A549 (cell line): ENCODE measurements around the gene MAN2A2. TPM values are rescaled to one million over a fixed set of nuclear protein-coding genes. Genes with fewer than 3 reads are reported as not detected.

Experiments used
- ATAC-seq, 2 experiments: fragments of 200-7000 bp in 1 of 2; fragments of >200 bp in 1 of 2; cut with Nextera tagmentation in 1 of 2; cut with Tn5 transposase in 1 of 2; 3 replicates each; pipeline versions ENCODE4 v1.8.0 to v1.9.1; 2018 to 2020; ENCODE audit warnings: mild to moderate bottlenecking in 1 of 2, moderate library complexity in 1 of 2
- CTCF ChIA-PET: fragments of 300-600 bp; sonication (Branson Sonifier 250); formaldehyde crosslinking; extraction: SDS; loops from one replicate; lab custom pipeline; 2021; ENCODE audit warnings: antibody characterized with exemption, inconsistent platforms; lab: Yijun Ruan, JAX
- POLR2A ChIA-PET: fragments of 350-600 bp; formaldehyde crosslinking; extraction: SDS; loops from one replicate; lab custom pipeline; 2021; ENCODE audit warnings: antibody characterized with exemption, inconsistent platforms; lab: Yijun Ruan, JAX
- DNase-seq, 2 experiments: peaks; one replicate each; pipeline versions ENCODE4 v3.0.0 to v3.0.0-alpha.2; 2011 to 2016; ENCODE audit warnings: low read depth in 1 of 2, low spot score in 1 of 2
- FAIRE-seq: peaks from 2 replicates; lab custom pipeline; 2011; peaks lifted over from hg19 to GRCh38; lab: Jason Lieb, UNC
- H3K27ac ChIP-seq, 2 experiments: fragments of >200 bp; sonication (Bioruptor Twin); formaldehyde crosslinking; 3 replicates each; pipeline ENCODE4 v1.5.1; 2016 to 2017
- H3K4me1 ChIP-seq: fragments of >200 bp; sonication (Bioruptor Twin); formaldehyde crosslinking; 3 replicates; pipeline ENCODE4 v1.6.1; 2016
- H3K4me2 ChIP-seq: fragments of >200 bp; sonication (Bioruptor Twin); formaldehyde crosslinking; 3 replicates; pipeline ENCODE4 v1.6.1; 2016
- H3K4me3 ChIP-seq: fragments of >200 bp; sonication (Bioruptor Twin); formaldehyde crosslinking; 3 replicates; pipeline ENCODE4 v1.5.1; 2016
- H3K9me3 ChIP-seq: fragments of >200 bp; sonication (Bioruptor Twin); formaldehyde crosslinking; 3 replicates; pipeline ENCODE4 v1.6.1; 2016
- BHLHE40 ChIP-seq: IDR thresholded peaks from 2 replicates; pipeline ENCODE4 v1.6.1; 2012; ENCODE audit warnings: low read depth, low read length, inconsistent platforms
- CBX2 ChIP-seq: fragments of 200-600 bp; sonication (generic); IDR thresholded peaks from 2 replicates; pipeline ENCODE4 v1.6.1; 2016; ENCODE audit warnings: low read depth, mild to moderate bottlenecking, borderline replicate concordance
- CBX8 ChIP-seq: fragments of 200-600 bp; sonication (generic); IDR thresholded peaks from 2 replicates; pipeline ENCODE4 v1.6.1; 2016
- CHD4 ChIP-seq: fragments of 200-600 bp; sonication (generic); IDR thresholded peaks from 2 replicates; pipeline ENCODE4 v1.6.1; 2016; ENCODE audit warnings: antibody characterized with exemption, mild to moderate bottlenecking, borderline replicate concordance
- ESRRA ChIP-seq: fragments of 150-350 bp; IDR thresholded peaks from 2 replicates; pipeline ENCODE4 v1.6.1; 2014; ENCODE audit warnings: mild to moderate bottlenecking, low read length, borderline replicate concordance
- FOSB ChIP-seq: fragments of 250-450 bp; sonication (Bioruptor Pico); IDR thresholded peaks from 2 replicates; pipeline ENCODE4 v1.5.0; 2020; ENCODE audit warnings: mild to moderate bottlenecking, moderate library complexity
- FOXS1 ChIP-seq: fragments of 250-450 bp; sonication (Bioruptor Pico); IDR thresholded peaks from 2 replicates; pipeline ENCODE4 v1.5.0; 2020; ENCODE audit warnings: mild to moderate bottlenecking, moderate library complexity
- GATA3 ChIP-seq: IDR thresholded peaks from 2 replicates; pipeline ENCODE4 v1.6.1; 2012; ENCODE audit warnings: borderline replicate concordance
- HEYL ChIP-seq: fragments of 250-450 bp; sonication (Bioruptor Pico); IDR thresholded peaks from 2 replicates; pipeline ENCODE4 v1.8.0; 2021; ENCODE audit warnings: mild to moderate bottlenecking, moderate library complexity
- HOXA7 ChIP-seq: fragments of 250-450 bp; sonication (Bioruptor Pico); IDR thresholded peaks from 2 replicates; pipeline ENCODE4 v1.5.0; 2020; ENCODE audit warnings: mild to moderate bottlenecking, moderate library complexity
- HOXB5 ChIP-seq: fragments of 250-450 bp; sonication (Bioruptor Pico); IDR thresholded peaks from 2 replicates; pipeline ENCODE4 v1.5.0; 2020; ENCODE audit warnings: mild to moderate bottlenecking, moderate library complexity
- JUN ChIP-seq, 2 experiments: fragments of >200 bp; sonication (Bioruptor Twin); formaldehyde crosslinking; IDR thresholded peaks; 2 replicates in 1 of 2; 3 replicates in 1 of 2; pipeline ENCODE4 v1.6.1; 2016 to 2017
- KDM1A ChIP-seq: fragments of 200-600 bp; sonication (generic); IDR thresholded peaks from 2 replicates; pipeline ENCODE4 v1.6.1; 2016; ENCODE audit warnings: low read depth, mild to moderate bottlenecking
- KDM5A ChIP-seq: fragments of 200-600 bp; sonication (generic); IDR thresholded peaks from 2 replicates; pipeline ENCODE4 v1.6.1; 2016; ENCODE audit warnings: antibody characterized with exemption, mild to moderate bottlenecking
- MAFK ChIP-seq: fragments of 450-650 bp; IDR thresholded peaks from 2 replicates; pipeline ENCODE4 v1.6.1; 2014; ENCODE audit not compliant: partially characterized antibody
- MAZ ChIP-seq: fragments of 150-350 bp; IDR thresholded peaks from 2 replicates; pipeline ENCODE4 v1.6.1; 2014; ENCODE audit warnings: antibody characterized with exemption, low read depth, low read length, borderline replicate concordance
- MYC ChIP-seq: IDR thresholded peaks from 2 replicates; pipeline ENCODE4 v1.6.1; 2012; ENCODE audit warnings: mild to moderate bottlenecking, inconsistent platforms, low read length, improper control_type of control experiment, borderline replicate concordance
- NR3C1 ChIP-seq: fragments of >200 bp; sonication (Bioruptor Twin); formaldehyde crosslinking; IDR thresholded peaks from 3 replicates; pipeline ENCODE4 v1.6.1; 2017
- PHF8 ChIP-seq: fragments of 200-600 bp; sonication (generic); IDR thresholded peaks from 2 replicates; pipeline ENCODE4 v1.6.1; 2016; ENCODE audit warnings: low read depth, mild to moderate bottlenecking, antibody characterized with exemption, moderate library complexity, borderline replicate concordance
- RCOR1 ChIP-seq: fragments of 150-350 bp; IDR thresholded peaks from 2 replicates; pipeline ENCODE4 v1.6.1; 2014; ENCODE audit warnings: antibody characterized with exemption, low read length, low read depth
- RFX5 ChIP-seq: fragments of 450-650 bp; IDR thresholded peaks from 2 replicates; pipeline ENCODE4 v1.7.1; 2014; ENCODE audit warnings: antibody characterized with exemption, mild to moderate bottlenecking, moderate library complexity
- RNF2 ChIP-seq: fragments of 200-600 bp; sonication (generic); IDR thresholded peaks from 2 replicates; pipeline ENCODE4 v1.6.1; 2016; ENCODE audit warnings: low read depth, mild to moderate bottlenecking, antibody characterized with exemption, moderate library complexity, borderline replicate concordance
- SREBF2 ChIP-seq: fragments of 450-650 bp; IDR thresholded peaks from 2 replicates; pipeline ENCODE4 v1.6.1; 2014; ENCODE audit warnings: mild to moderate bottlenecking, moderate library complexity
- TFCP2L1 ChIP-seq: fragments of 250-450 bp; sonication (Bioruptor Pico); IDR thresholded peaks from 2 replicates; pipeline ENCODE4 v1.5.0; 2021; ENCODE audit warnings: mild to moderate bottlenecking
- TP53 ChIP-seq: fragments of 250-450 bp; sonication (Bioruptor Pico); IDR thresholded peaks from 2 replicates; pipeline ENCODE4 v1.5.0; 2021; ENCODE audit warnings: mild to moderate bottlenecking, moderate library complexity
- ZC3H11A ChIP-seq: fragments of 450-650 bp; IDR thresholded peaks from 2 replicates; pipeline ENCODE4 v1.6.1; 2014; ENCODE audit warnings: antibody characterized with exemption, mild to moderate bottlenecking
- ZFP36 ChIP-seq: fragments of 450-650 bp; IDR thresholded peaks from 2 replicates; pipeline ENCODE4 v1.6.1; 2014; ENCODE audit warnings: borderline replicate concordance; ENCODE audit not compliant: partially characterized antibody
- ZNF302 ChIP-seq: fragments of 250-450 bp; sonication (Bioruptor Pico); IDR thresholded peaks from 2 replicates; pipeline ENCODE4 v1.9.0; 2021; ENCODE audit warnings: inconsistent platforms, mild to moderate bottlenecking, moderate library complexity
- WGBS: methylation state at CpG from one replicate; pipeline ENCODE4 v1.1.6; 2017; ENCODE audit errors: missing lambda C conversion rate; 5-methylcytosine and 5-hydroxymethylcytosine counted together
- polyA plus RNA-seq, 4 experiments: library from polyadenylated mRNA; depleted of rRNA in 3 of 4; stranded (reverse); fragments of >200 nt; fragmentation: RNase III in 1 of 4; extraction: RNeasy Plus Mini Kit Qiagen cat#74134 plus additional on column Dnase treatment in 1 of 4; gene quantifications; 2 replicates in 3 of 4; 3 replicates in 1 of 4; pipeline ENCODE4 v1.2.3, GENCODE V29; 2011 to 2017
- TF ChIP-seq, protein P1 (sequence below): fragments of >200 bp; sonication (Bioruptor Twin); formaldehyde crosslinking; IDR thresholded peaks from 3 replicates; pipeline ENCODE4 v1.6.1; 2016
- TF ChIP-seq, protein P2 (sequence below): fragments of 250-450 bp; sonication (Bioruptor Pico); IDR thresholded peaks from 2 replicates; pipeline ENCODE4 v1.5.0; 2020; ENCODE audit warnings: low read depth, mild to moderate bottlenecking, moderate library complexity
- TF ChIP-seq, protein P3 (sequence below): IDR thresholded peaks from 2 replicates; pipeline ENCODE4 v1.6.1; 2012
- TF ChIP-seq, protein P4 (sequence below): fragments of >200 bp; sonication (Bioruptor Twin); formaldehyde crosslinking; IDR thresholded peaks from 2 replicates; pipeline ENCODE4 v1.6.1; 2016
- TF ChIP-seq, protein P5 (sequence below): IDR thresholded peaks from 2 replicates; pipeline ENCODE4 v1.6.1; 2012; ENCODE audit warnings: low read depth, borderline replicate concordance

Gene MAN2A2
- polyA plus RNA-seq, 2 of the 4 experiments (the other 2 are of a cell fraction), result 22.0 to 32.6 TPM

DNA sequence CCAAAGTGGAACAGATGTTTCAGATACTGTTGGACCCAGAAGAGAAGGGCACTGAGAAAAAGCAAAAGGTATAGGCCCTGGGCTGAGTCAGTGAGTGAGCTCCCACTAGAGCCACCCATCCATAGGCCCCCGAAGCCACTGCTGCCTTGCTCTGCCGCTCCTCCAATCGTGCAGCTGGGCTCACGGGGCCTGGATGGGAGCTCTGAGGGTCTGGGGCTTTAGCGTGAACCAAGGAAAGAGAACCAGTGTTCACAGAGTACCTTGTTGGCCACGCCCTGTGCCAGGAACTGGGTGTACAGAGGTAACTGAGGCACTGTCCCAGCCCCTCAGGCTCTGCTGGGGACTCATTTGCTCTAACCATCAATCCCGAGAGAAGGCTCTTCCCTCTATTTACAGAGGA lies 36.7 kb downstream of the MAN2A2 start:
- WGBS, result 84% methylated on average over 7 of the region's 7 CpGs
- Histone ChIP-seq H3K9me3 (no peaks in the 10 kb centered on the region), H3K4me3 (no peak overlapping the region), H3K4me1 (peaks cover 10% of the 10 kb centered on the region), H3K4me2 (no peak overlapping the region), H3K27ac (no peak overlapping the region)
- POLR2A ChIA-PET, result no interaction called here
- DNase-seq, result no peak
- no peak for FAIRE-seq
- no peak for ATAC-seq
- CTCF ChIA-PET, result interaction anchor here (0.8 to 25.4 kb wide), 6 partner anchors 3 to 110 kb away, joined by 3 to 536 read pairs (median 4); partner anchors contain the start of genes HDDC3, MAN2A2, RCCD1 and UNC45A
- no peak for TF ChIP-seq RCOR1
- no peak for TF ChIP-seq MAFK
- TF ChIP-seq HEYL (CRISPR knock-in tag), result no peak
- TF ChIP-seq CBX8, result no peak
- no peak for TF ChIP-seq RNF2
- TF ChIP-seq NR3C1, result no peak
- TF ChIP-seq CBX2, result no peak
- no peak for TF ChIP-seq BHLHE40
- TF ChIP-seq, protein P1, sequence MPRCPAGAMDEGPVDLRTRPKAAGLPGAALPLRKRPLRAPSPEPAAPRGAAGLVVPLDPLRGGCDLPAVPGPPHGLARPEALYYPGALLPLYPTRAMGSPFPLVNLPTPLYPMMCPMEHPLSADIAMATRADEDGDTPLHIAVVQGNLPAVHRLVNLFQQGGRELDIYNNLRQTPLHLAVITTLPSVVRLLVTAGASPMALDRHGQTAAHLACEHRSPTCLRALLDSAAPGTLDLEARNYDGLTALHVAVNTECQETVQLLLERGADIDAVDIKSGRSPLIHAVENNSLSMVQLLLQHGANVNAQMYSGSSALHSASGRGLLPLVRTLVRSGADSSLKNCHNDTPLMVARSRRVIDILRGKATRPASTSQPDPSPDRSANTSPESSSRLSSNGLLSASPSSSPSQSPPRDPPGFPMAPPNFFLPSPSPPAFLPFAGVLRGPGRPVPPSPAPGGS, result no peak
- TF ChIP-seq ZC3H11A, result no peak
- no peak for TF ChIP-seq ZFP36
- TF ChIP-seq MAZ, result no peak
- TF ChIP-seq, protein P2, sequence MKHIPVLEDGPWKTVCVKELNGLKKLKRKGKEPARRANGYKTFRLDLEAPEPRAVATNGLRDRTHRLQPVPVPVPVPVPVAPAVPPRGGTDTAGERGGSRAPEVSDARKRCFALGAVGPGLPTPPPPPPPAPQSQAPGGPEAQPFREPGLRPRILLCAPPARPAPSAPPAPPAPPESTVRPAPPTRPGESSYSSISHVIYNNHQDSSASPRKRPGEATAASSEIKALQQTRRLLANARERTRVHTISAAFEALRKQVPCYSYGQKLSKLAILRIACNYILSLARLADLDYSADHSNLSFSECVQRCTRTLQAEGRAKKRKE (CRISPR knock-in tag), result no peak
- TF ChIP-seq HOXB5 (CRISPR knock-in tag), result no peak
- TF ChIP-seq ZNF302, result no peak
- no peak for TF ChIP-seq GATA3

DNA sequence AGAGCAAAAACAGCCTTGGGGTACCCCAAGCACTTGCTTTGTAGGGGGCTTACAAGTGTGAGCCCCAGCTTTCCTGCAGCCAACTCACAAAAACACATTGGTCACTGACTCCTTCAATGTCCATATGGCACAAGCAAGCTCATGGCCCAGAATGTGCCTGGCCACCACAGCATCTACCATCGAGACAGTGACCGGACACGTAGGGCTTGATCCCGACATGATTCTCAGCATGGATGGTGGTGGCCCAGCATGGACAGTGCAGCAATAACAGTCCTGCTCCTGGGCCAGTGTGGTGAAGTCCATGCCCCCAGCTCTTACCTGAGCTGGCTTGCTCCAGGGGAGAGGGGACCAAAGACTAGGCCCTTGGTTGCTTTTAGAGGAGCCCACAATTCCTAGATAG lies 37.9 kb downstream of the MAN2A2 start:
- no peak overlapping the region for H3K4me2 ChIP-seq
- ChIA-PET CTCF (interaction anchor here (0.9 to 25.4 kb wide), 5 partner anchors 4 to 331 kb away, joined by 3 to 536 read pairs (median 4); partner anchors contain the start of genes HDDC3, RCCD1 and UNC45A), POLR2A (interaction anchor here (1.0 kb wide), 1 partner anchor 9 kb away, joined by 3 read pairs; no protein-coding TSS in a partner anchor)
- TF ChIP-seq MYC, result no peak
- TF ChIP-seq KDM1A, result no peak
- no peak for TF ChIP-seq HOXA7 (CRISPR knock-in tag)
- no peak for TF ChIP-seq CHD4
- no peak for TF ChIP-seq MAFK
- no peak for TF ChIP-seq PHF8
- TF ChIP-seq RFX5, result no peak
- TF ChIP-seq FOXS1 (CRISPR knock-in tag), result no peak
- no peak for TF ChIP-seq SREBF2
- TF ChIP-seq, protein P3, sequence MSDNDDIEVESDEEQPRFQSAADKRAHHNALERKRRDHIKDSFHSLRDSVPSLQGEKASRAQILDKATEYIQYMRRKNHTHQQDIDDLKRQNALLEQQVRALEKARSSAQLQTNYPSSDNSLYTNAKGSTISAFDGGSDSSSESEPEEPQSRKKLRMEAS, result no peak
- TF ChIP-seq TP53, result no peak
- no peak for TF ChIP-seq TFCP2L1 (CRISPR knock-in tag)
- no peak for TF ChIP-seq ESRRA
- no peak for TF ChIP-seq JUN (IDR thresholded peaks at IDR 0.05)
- no peak for TF ChIP-seq FOSB (CRISPR knock-in tag)
- no peak for TF ChIP-seq ZC3H11A
- TF ChIP-seq, protein P4, sequence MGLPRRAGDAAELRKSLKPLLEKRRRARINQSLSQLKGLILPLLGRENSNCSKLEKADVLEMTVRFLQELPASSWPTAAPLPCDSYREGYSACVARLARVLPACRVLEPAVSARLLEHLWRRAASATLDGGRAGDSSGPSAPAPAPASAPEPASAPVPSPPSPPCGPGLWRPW, result no peak
- no peak for TF ChIP-seq HOXB5 (CRISPR knock-in tag)
- no peak for TF ChIP-seq KDM5A
- TF ChIP-seq, protein P5, sequence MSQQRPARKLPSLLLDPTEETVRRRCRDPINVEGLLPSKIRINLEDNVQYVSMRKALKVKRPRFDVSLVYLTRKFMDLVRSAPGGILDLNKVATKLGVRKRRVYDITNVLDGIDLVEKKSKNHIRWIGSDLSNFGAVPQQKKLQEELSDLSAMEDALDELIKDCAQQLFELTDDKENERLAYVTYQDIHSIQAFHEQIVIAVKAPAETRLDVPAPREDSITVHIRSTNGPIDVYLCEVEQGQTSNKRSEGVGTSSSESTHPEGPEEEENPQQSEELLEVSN, result no peak
- DNase-seq (no peak), FAIRE-seq (no peak), ATAC-seq (no peak)
- no peak overlapping the region for H3K4me3 ChIP-seq
- no peak overlapping the region for H3K27ac ChIP-seq
- no peaks in the 10 kb centered on the region for H3K9me3 ChIP-seq
- H3K4me1 ChIP-seq, result peaks cover 7% of the 10 kb centered on the region
- 98% methylated on average over 4 of the region's 4 CpGs for WGBS
